ENCODE results near the gene TP53I11.

Gene TP53I11

DNA sequence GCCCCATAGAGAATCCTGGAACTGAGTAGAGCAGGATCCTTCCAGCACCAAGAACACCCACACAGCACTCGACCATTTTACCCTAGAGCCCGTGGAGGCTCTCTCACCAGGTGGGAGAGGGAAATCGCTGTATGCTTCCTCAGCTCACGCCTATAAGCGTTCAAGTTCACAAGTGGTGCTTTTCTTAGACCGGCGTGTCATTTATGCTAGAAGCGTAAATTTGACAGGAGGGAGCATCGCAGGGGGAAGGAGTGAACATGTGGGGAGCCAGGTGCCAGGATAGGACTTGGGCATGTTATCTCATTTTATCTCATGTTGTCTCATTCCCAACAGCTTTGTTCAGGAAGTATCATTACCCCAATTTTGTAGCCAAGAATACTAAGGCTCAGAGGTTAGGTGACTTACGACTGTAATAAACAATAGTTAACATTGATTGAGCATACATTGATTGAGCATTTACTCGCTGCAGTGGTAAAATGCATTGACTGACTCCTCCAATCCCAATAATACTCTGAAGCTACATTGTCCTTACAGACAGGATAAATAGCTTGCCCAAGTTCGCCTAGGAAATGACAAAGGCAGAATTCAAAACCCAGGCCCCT, 19.1 kb upstream of the TP53I11 start:
- Mint-ChIP-seq H3K9me3 (no peaks in the 10 kb centered on the region), H3K4me1 (peaks cover 16% of the 10 kb centered on the region), H3K36me3 (no peaks in the 10 kb centered on the region), H3K4me3 (no peak overlapping the region), H3K27ac (no peak overlapping the region)
- DNase-seq (ENCODE audit: low spot score in 2 of 2) = no peak
- ATAC-seq = no peak

- Mint-ChIP-seq H3K9me3 (no peaks in the 10 kb centered on the region), H3K36me3 (no peaks in the 10 kb centered on the region), H3K4me3 (no peak overlapping the region), H3K4me1 (peaks cover 5% of the 10 kb centered on the region), H3K27ac (no peak overlapping the region)
- no peak for ATAC-seq
- DNase-seq (ENCODE audit: low spot score in 2 of 2) = no peak
Measured at GRCh38 chr11:44968510-44968909, 17.8 kb upstream of the TP53I11 start.

DNA sequence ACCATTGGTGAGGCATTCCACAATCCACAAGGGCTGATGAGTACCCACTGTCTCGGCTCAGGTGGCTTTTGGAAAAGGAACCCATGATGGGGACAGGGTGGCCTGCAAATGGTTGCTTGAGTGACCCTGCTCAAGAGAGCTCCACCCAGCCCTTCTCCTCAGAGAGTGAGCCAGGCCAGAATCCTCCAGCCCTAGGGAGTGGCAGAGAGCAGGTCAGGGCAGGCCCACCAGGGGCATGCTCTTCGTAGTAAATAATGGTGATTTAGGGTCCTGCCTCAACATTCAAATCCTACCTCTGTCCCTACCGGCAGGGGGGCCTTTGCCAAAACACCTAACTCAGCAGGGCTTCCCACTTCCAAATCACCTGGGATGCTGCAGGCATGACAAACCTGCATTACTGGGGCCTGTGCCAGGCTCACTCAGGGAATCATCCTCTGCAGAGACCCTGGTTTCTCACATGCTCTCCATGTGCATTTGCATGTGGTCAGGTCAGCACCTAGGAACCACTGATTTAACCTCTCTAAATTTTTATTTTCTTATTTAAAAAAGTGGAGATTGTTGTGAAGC, 17.3 kb upstream of the TP53I11 start:
- H3K4me1 Mint-ChIP-seq = peaks cover 5% of the 10 kb centered on the region
- peak overlapping the region; percentile 54 for H3K27ac Mint-ChIP-seq
- H3K4me3 Mint-ChIP-seq = no peak overlapping the region
- DNase-seq (ENCODE audit: low spot score in 2 of 2) (no peak), ATAC-seq (no peak)
- H3K36me3 Mint-ChIP-seq = no peaks in the 10 kb centered on the region
- no peaks in the 10 kb centered on the region for H3K9me3 Mint-ChIP-seq

- no peak for ATAC-seq
- Mint-ChIP-seq H3K4me3 (no peak overlapping the region), H3K9me3 (no peaks in the 10 kb centered on the region), H3K27ac (no peak overlapping the region), H3K36me3 (no peaks in the 10 kb centered on the region), H3K4me1 (no peaks in the 10 kb centered on the region)
- DNase-seq (ENCODE audit: low spot score in 2 of 2) = no peak
Measured at GRCh38 chr11:44966694-44967093, 16.0 kb upstream of the TP53I11 start.

DNA sequence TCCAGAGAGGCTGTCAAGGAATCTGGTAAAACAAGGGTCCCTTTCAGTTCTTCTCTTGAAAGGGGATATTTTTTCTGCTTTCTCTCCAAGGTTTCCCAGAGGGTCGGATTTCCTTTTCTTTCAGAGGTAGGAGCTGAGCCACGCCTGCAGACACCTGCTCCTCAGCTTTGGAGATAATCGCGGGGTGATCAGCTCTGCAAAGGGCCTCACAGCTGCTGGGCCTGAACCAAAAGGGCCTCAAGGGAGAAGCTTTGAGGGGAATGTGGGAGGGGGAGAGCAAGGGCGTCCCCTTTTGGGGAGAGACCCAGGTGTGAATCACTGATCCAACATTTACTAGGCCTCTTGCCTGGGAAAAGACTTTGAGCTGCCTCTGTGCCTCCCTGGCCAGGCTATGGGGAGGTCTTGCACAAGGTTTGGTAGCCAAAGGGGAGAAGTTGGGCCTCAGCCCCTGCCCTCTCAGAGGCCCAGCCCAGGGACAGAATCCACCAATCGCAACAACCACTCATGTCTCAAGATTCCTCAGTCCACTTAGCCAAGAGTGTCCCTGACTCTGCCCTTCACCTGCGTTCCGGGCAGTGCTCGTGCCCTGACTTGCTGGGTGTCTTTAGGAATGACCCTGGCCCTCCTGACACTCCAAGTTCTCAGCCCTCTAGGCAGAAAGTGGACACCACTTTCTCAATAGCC, 14.0 kb upstream of the TP53I11 start:
- H3K4me3 Mint-ChIP-seq = no peak overlapping the region
- H3K9me3 Mint-ChIP-seq = no peaks in the 10 kb centered on the region
- peak overlapping the region; percentile 23 for H3K27ac Mint-ChIP-seq
- H3K36me3 Mint-ChIP-seq = no peaks in the 10 kb centered on the region
- DNase-seq (ENCODE audit: low spot score in 2 of 2) = no peak
- no peaks in the 10 kb centered on the region for H3K4me1 Mint-ChIP-seq
- ATAC-seq = peak; percentile 13

- Mint-ChIP-seq H3K4me1 (no peaks in the 10 kb centered on the region), H3K4me3 (no peak overlapping the region), H3K36me3 (no peaks in the 10 kb centered on the region), H3K9me3 (no peaks in the 10 kb centered on the region), H3K27ac (peak overlapping the region; percentile 23)
- no peak for ATAC-seq
- no peak for DNase-seq (ENCODE audit: low spot score in 2 of 2)
Measured at GRCh38 chr11:44963948-44964347, 13.3 kb upstream of the TP53I11 start.

- H3K9me3 Mint-ChIP-seq = no peaks in the 10 kb centered on the region
Measured at GRCh38 chr11:44963136-44963535, 12.5 kb upstream of the TP53I11 start.

GRCh38 chr11:44962464-44962863, 11.8 kb upstream of the TP53I11 start:
- no peak overlapping the region for H3K27ac Mint-ChIP-seq
- H3K36me3 Mint-ChIP-seq = no peaks in the 10 kb centered on the region
- DNase-seq (ENCODE audit: low spot score in 2 of 2) (no peak), ATAC-seq (no peak)
- no peak overlapping the region for H3K4me3 Mint-ChIP-seq
- no peaks in the 10 kb centered on the region for H3K4me1 Mint-ChIP-seq
- no peaks in the 10 kb centered on the region for H3K9me3 Mint-ChIP-seq

More at GRCh38 chr11:44963136-44963535, 12.5 kb upstream of the TP53I11 start:
- ATAC-seq (no peak), DNase-seq (ENCODE audit: low spot score in 2 of 2) (no peak)
- H3K36me3 Mint-ChIP-seq = no peaks in the 10 kb centered on the region
- H3K4me1 Mint-ChIP-seq = no peaks in the 10 kb centered on the region
- no peak overlapping the region for H3K4me3 Mint-ChIP-seq
- peak overlapping the region; percentile 26 for H3K27ac Mint-ChIP-seq

DNA sequence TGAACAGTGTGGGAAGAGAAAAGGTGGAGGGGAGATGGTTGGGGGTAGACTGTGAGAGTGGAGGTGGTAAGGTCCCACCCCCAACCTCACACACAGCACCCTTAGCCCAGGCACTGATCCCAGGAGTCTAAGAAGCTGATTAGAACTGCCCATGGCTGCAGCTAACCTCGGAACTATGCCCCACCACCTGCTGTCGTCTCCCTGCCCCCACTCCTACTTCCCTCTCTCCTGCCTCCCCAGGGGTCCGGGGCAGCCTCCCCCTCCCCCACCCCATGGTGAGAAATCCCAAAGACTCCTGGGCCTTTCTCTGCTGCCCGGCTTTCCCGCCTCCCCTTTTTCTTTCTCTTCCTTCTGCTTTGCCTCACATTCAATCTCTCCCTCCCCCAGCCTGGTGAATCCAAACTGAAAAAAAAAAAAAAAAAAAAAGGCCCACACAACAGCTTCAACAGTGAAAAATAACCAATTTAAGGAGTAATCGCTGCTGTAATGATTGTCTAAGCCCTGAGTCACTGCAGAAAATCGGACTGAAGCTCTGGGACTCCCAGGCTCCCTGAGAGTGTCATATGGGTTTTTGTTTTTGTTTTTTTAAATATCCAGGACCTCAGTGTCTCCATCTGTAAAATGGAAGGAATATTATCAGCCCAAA, 9.6 kb upstream of the TP53I11 start:
- ATAC-seq (no peak), DNase-seq (ENCODE audit: low spot score in 2 of 2) (no peak)
- no peak overlapping the region for H3K4me3 Mint-ChIP-seq
- H3K4me1 Mint-ChIP-seq = peaks cover 5% of the 10 kb centered on the region
- no peaks in the 10 kb centered on the region for H3K9me3 Mint-ChIP-seq
- H3K27ac Mint-ChIP-seq = no peak overlapping the region
- no peaks in the 10 kb centered on the region for H3K36me3 Mint-ChIP-seq

GRCh38 chr11:44959064-44959463, 8.4 kb upstream of the TP53I11 start:
- no peak for ATAC-seq
- DNase-seq (ENCODE audit: low spot score in 2 of 2) = no peak

DNA sequence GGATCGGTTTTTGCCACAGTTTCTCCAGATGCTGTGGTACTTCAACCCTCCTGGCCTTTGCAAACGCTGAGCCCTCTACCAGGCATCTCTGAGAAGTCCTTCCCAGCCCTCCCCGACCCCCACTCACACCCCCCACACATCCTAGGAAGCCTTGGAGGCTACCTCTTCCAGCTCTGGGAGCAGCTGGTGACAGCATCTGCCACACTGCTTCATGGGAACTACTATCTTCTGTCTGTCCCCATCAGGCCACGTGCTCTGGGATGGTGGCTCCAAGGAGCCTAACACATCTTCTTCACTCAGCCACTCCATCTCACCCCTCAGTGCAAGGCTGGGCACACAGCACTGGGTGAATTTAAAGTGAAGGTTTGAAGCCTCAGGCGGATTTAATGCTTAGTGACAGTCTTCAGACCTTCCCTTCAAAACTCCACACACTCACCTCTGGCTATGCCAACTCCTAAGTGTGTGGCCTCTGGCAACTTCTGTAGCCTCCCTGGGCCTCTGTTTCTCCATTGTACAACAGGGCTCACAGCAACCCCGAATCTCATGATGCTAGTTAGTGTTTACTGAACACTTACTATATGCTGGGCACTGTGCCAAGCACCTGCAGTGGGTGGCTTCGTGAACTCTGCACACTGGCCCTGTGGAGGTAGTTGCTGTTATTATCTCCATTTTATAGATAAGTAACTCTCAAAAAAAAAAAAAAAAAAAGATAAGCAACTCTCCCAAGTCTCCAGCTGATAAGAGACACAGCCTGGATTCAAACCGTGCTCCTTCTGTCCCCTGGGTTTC, 7.3 kb upstream of the TP53I11 start:
- DNase-seq (ENCODE audit: low spot score in 2 of 2) (no peak), ATAC-seq (no peak)
- no peak overlapping the region for H3K4me3 Mint-ChIP-seq
- no peaks in the 10 kb centered on the region for H3K36me3 Mint-ChIP-seq
- no peak overlapping the region for H3K27ac Mint-ChIP-seq
- H3K4me1 Mint-ChIP-seq = peaks cover 19% of the 10 kb centered on the region
- H3K9me3 Mint-ChIP-seq = no peaks in the 10 kb centered on the region

More at GRCh38 chr11:44959064-44959463, 8.4 kb upstream of the TP53I11 start:
- H3K36me3 Mint-ChIP-seq = no peaks in the 10 kb centered on the region
- no peak overlapping the region for H3K27ac Mint-ChIP-seq
- H3K9me3 Mint-ChIP-seq = no peaks in the 10 kb centered on the region
- no peak overlapping the region for H3K4me3 Mint-ChIP-seq
- peaks cover 17% of the 10 kb centered on the region for H3K4me1 Mint-ChIP-seq

DNA sequence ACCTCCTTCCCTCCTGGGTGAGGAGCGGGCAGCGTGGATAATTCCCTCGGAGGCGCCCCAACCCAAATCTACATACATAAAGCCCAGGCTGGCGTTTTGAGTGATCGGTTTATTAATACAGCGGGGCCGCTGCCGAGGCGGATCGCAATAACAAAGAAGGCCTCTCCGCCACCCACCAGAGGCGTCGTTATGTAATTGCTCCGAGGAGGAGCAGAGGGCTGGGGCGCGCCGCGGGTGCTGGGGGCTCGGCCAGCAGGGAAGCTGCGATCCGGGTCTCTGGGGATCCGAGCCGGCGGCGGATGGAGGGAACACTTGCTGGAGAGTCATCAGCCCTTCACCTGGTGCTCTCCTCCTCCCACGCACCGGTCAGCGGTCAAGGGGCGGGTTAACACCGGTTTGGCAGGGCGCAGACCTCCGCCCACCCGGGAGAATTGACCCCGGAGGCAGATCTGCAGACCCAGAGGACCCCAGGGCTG, 6.4 kb upstream of the TP53I11 start:
- no peak for ATAC-seq
- DNase-seq (ENCODE audit: low spot score in 2 of 2) = no peak
- Mint-ChIP-seq H3K27ac (no peak overlapping the region), H3K9me3 (no peaks in the 10 kb centered on the region), H3K36me3 (no peaks in the 10 kb centered on the region), H3K4me1 (peaks cover 19% of the 10 kb centered on the region), H3K4me3 (no peak overlapping the region)

DNA sequence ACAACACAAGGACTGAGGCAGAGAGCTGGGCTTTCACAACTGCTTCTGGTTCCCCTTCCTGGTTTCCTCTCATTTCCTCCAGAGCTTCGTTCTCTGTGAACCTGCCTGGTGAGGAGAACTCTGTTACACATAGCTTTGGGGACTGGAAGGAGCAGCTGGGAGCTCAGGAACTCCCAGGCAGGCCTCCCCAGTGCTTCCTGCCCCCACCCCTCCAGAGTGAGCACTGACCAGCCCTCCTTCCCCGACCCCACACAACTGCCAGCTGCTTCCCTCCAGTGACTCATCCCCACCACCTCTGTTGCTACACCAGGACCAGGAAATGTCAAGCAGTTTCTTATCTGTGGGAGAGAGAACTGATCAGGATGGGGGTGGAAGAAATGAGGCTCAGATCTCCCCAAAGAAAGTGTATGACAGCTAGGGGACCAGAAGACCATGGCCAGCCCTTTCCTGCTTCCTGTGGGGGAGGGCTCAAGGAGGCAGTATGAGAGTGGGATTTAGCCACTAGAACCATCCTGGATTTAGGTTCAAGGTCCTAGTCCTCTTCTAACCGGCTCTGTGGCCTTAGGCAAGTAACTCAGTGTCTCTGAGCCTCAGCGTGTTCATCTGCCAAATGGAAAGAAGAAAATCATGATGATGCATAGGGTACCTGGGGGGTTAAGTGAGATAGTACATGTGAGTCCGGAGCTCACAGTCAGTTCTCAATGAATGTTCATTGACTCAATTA, 4.5 kb upstream of the TP53I11 start:
- Mint-ChIP-seq H3K4me1 (peaks cover 24% of the 10 kb centered on the region), H3K4me3 (no peak overlapping the region), H3K27ac (peak overlapping the region; percentile 75), H3K9me3 (no peaks in the 10 kb centered on the region), H3K36me3 (no peaks in the 10 kb centered on the region)
- ATAC-seq = no peak
- no peak for DNase-seq (ENCODE audit: low spot score in 2 of 2)

GRCh38 chr11:44954051-44954906, 3.6 kb upstream of the TP53I11 start:
- ATAC-seq = no peak
- no peaks in the 10 kb centered on the region for H3K36me3 Mint-ChIP-seq
- peaks cover 25% of the 10 kb centered on the region for H3K4me1 Mint-ChIP-seq
- no peaks in the 10 kb centered on the region for H3K9me3 Mint-ChIP-seq
- DNase-seq (ENCODE audit: low spot score in 2 of 2) = no peak
- H3K27ac Mint-ChIP-seq = peak overlapping the region; percentile 75
- no peak overlapping the region for H3K4me3 Mint-ChIP-seq
